Activated CD8-positive, alpha-beta memory T cell treated with anti-CD3 and anti-CD28 coated beads for 36 hours (primary cell): ENCODE measurements around the gene PTGER3. TPM values are rescaled to one million over a fixed set of nuclear protein-coding genes. Genes with fewer than 3 reads are reported as not detected.
"Not testable (repeated sequence)": the region's sequence is repeated elsewhere in the genome, so short reads cannot be mapped to it uniquely, and the experiment has no call there.

Source experiments
- CTCF ChIA-PET: fragments of 350-600 bp; sonication (Branson Sonifier 250); formaldehyde crosslinking; loops from one replicate; lab custom pipeline; 2021; ENCODE audit warnings: antibody characterized with exemption; lab: Charles Lee
- POLR2A ChIA-PET: fragments of 350-600 bp; sonication (Branson Sonifier 250); formaldehyde crosslinking; loops from one replicate; lab custom pipeline; 2021; ENCODE audit warnings: antibody characterized with exemption; lab: Charles Lee
- total RNA-seq, 2 experiments: library from RNA; stranded (reverse); gene quantifications; one replicate each; pipeline ENCODE4 v1.2.3, GENCODE V29; 2021

PTGER3 gene
- total RNA-seq, 2 experiments from 2014 or later: not detected

DNA sequence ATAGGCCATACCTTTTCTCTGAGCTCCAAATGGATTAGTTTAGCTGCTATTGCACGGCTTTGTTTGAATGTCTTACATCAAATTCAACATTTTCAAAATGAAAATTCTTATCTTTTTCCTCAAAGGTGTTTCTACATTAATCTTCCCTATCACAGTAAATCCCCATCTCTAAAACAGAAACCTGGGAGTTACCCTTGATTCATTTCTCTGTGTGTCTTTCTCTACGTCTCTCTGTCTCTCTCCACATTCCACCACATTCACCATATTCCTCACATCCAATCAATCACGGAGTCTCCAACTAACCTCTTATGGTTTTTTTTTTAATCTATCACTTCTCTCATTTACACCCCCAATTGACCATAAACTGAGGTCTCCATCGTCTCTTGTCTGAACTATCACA lies 24.1 kb downstream of the PTGER3 start:
- POLR2A ChIA-PET: no interaction called here
- CTCF ChIA-PET: no interaction called here

DNA sequence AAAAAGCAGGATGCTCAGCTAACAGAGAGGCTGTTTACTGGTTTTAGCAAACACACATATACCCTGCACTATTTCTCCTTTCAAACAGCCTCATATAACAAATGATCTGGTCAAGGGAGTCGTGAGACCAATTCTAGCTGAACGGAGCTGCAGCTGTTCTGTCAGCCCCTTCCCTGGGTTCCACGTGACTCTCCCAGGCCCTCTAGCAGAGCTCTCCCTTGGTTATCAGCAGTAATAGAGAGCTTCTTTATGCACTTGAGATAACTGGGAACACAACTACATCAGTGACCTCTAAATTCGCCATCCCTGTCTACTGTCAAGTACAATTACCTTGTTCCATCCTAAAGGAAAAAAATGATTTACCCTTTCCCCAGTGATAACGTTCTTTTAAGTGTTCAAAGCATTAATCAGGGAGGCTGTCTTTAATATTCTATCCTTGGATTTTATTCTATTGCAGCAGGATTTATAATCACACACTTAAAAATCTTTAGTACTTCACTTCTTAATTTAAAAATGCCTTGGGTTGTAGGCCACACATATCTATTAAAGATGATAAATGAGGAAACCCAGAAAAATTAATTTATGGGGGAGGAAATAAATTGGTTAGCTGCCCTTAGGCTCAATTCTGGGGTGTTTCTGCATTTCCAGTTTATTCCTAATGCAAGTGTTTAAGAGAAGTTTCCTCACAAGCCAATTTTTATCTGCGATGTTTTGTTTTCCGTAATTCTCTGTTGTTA lies 28.2 kb downstream of the PTGER3 start:
- ChIA-PET POLR2A (no interaction called here), CTCF (no interaction called here)

DNA sequence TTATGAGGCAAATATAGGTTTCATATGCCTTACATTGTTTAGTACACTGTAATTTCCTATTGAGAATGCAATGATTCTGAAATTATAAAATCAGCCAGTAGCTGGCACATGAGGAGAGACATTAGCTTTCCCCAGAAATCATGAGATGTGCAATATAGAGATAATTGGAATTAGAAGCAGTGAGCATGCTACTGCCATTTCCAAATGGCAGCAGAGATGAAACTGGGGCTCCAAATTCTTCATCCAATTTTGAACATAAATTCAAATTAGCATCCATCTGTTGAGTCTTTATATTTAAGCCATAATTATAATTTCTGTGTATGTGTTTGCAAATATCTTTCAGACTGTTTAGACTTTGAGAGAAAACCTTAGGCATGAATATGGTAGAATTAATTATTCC lies 28.8 kb downstream of the PTGER3 start:
- ChIA-PET CTCF (no interaction called here), POLR2A (no interaction called here)

DNA sequence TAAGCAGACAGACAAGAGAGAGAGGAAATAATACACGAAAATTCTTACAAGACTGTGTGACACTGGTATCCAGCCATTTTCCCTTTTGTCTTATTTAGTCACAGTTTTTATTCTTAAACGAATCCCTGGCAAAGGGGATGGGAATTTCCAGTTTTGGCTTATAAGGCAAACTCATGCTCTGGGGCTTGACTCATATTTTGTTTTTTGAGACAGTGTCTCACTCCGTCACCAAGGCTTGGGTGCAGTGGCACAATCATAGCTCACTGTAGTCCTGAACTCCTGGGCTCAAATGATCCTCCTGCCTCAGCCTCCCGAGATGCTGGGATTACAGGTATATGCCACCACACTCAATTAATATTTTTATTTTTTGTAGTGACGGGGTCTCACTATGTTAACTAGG lies 31.9 kb downstream of the PTGER3 start:
- POLR2A ChIA-PET: no interaction called here
- CTCF ChIA-PET: interaction anchor here (0.6 kb wide), 1 partner anchor 179 kb away, joined by 3 read pairs; no protein-coding TSS in a partner anchor

DNA sequence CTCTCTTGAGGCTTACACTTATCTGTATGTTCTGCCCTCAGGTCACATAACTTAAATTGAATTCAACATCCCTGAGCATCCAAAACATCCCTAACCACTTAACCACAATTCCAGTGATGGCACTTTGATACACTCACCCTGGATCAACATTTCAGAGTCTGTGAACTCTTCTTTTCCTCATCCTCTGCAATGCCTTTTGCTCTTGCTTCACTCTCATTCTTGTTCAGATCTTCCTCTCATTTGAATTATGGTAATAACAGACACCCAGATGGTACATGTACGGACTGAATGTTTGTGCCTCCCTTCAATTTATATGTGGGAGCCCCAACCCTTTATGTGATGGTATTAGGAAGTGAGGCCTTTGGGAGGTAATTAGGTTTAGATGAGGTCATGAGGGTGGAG lies 33.4 kb downstream of the PTGER3 start:
- ChIA-PET POLR2A (no interaction called here), CTCF (no interaction called here)

DNA sequence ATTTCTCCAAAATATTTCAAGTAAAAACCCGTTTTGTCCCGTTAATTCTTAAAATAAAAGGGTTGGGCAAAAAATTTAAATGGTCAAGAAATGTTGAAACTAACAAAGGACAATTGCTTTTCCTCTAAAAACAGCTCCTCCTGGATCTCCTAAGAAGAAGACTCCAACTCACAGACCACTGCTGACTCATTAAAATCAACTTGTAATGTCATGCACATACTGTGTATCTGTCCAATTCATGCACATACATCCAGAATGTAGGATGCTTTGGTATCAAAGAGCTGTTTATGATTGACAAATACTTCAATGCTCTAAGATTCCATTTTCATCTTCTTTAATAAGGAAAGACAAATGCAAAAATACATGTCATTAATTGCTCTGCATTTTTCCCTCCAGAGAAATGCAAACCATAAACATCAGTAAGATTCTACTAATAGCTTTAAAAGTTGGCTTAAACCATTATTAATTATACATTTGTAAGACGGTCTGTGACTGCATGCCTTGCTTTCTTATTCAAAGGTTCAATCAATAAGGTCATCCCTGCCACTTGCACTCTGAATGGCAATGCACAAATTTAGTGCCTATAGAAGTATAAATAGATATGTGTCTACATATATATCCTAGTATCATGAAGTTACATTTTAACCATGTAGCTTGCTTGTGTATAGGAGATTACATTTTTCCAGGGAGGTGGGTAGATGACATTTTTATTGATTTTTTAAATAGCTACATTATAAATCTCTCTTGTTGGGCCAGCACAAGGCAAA lies 44.7 kb downstream of the PTGER3 start:
- ChIA-PET CTCF (no interaction called here), POLR2A (no interaction called here)

DNA sequence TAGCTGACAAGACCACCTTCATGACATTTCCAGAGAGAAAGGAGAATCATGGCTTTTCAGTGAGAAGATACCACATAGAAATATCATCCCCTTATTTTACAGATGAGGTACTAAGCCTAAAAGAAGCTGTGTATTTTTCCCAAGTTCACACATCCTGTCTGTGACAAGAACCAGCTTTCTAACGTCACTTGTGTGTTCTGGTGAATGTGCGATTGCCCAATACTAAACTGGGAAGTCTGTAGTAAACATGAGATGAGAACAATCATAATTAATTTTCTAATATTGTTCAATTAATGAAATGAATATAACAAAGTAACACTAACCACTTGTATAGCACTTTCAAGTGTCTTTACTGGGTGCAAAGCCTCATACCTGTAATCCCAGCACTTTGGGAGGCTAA lies 46.0 kb downstream of the PTGER3 start:
- POLR2A ChIA-PET: no interaction called here
- CTCF ChIA-PET: no interaction called here

DNA sequence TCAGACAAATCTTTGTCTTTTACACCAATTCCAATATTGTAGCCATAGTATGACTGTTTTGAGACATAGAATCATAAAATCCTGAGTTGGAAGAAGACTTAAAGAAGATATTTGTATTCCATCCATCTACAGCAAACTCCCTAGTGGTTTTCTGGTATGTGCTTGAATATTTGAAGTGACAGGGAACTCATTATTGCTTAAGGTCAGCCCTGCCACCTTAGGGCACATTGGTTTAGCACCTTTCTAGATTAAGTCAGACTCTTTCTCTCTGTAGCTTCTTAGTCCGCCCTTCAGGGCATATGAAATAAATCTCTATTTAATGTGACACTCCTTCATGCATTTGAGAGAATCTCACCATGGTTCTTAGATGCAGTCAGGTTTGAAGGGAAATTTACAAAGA lies 49.8 kb downstream of the PTGER3 start:
- ChIA-PET CTCF (no interaction called here), POLR2A (no interaction called here)

DNA sequence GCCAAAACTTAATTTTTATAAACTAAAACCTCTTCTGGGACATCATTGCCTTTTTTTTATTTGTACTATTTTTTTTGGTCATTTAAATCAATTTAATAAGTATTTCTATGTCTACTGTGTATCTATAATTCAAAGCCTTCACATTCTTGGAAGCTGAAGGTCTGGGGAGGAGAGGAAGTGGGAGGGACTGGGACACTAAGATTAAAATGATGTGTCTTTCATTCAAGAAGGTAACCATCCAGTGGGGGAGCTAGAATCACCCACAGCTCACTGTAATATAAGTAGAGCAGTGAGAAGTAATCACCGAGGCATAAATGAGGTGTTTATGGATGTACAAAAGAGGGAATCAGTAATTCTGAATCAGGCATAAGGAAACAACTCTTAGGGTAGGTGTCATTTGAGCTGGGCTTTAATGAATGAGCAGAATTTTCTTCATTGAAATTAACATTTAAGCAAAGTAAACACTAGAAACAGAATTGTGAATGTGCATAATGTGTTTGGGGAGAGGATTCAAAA lies 52.8 kb downstream of the PTGER3 start:
- CTCF ChIA-PET: no interaction called here
- POLR2A ChIA-PET: no interaction called here

DNA sequence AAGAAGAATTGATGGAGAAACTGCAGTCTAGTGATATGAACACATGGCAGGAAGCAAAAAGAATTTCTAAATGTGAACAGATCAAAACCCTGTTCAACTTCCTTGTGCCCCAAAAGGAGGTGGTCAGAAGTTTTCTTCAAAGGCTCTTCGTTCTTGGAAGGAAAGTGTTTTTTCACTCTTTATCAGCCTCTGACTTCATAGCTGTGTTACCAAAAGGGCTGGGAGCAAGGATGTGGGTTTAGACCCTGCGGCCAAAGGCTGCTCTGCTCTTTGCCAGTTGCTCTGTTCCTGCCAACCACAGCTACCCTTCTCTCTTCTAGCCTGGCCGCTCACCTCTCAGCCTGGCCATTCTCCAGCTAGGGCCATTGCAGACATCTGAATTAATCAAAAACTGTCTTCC lies 53.8 kb downstream of the PTGER3 start:
- ChIA-PET POLR2A (no interaction called here), CTCF (no interaction called here)

DNA sequence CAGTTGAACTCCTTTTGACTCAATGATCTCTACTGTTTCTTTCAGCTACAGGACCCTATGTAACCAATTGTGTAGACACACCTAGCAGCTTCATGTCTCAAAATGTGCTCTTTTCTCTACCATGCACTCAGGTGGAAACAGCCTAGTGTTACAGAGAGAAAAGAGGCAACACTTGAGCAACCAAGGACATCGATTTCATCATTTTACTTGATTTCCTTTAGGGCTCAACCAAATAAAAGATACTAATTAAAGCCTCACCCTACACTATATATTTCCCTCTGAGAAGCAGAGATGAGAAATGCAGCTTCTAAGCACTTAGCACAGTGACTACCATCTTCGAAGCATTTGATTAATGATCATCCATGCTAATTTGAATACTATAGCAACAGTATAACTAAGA lies 55.1 kb downstream of the PTGER3 start:
- ChIA-PET CTCF (no interaction called here), POLR2A (no interaction called here)

DNA sequence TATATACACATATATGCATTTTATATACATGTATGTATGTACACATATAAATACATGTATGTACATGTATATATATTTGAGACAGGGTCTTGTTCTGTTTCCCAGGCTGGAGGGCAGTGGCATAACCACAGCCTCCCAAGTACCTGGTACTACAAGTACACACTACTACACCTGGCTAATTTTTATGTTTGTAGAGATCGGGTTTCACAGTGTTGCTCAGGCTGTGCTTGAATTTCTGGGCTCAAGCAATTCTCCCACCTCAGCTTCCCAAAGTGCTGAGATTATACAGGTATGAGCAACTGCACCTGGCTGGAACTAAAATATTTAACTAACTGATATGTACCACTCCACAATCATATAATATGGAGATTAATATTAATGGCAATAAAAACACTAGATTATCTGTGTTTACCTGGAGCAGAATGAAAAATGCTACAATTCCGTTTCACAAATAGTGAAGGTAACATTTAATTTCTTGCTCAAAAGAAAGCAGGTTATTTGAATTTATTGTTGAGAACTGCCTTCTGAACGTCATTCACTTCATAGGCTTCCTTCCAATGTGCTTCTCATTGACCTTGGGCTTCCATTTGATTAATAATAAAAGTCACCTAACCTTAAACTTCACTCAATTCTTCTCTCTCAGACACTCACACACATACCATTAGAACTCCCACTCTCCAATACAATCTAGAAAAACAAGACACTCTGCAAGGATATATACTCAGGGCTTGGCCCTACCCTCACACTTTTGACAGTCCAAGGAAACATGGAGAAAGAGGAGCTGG lies 57.0 kb downstream of the PTGER3 start:
- POLR2A ChIA-PET: no interaction called here
- CTCF ChIA-PET: no interaction called here

DNA sequence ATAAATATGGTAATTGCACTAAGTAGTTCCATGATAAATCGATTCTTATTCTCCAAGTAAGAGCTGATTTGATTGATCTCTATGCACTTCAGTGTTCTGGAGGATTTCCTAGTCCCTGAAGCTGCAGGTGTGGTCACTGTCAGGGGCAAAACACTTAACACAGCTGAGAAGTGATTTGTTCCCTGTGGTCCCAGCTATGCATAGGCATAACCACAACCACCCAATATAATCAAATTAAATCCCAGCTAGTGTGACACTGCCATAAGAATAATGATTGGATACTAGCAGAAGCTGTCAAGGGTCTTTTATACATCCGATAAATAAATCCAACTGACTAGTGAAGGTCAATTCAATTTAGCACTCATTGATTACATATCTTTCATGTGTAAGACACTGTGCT lies 60.1 kb downstream of the PTGER3 start:
- POLR2A ChIA-PET: no interaction called here
- CTCF ChIA-PET: no interaction called here

DNA sequence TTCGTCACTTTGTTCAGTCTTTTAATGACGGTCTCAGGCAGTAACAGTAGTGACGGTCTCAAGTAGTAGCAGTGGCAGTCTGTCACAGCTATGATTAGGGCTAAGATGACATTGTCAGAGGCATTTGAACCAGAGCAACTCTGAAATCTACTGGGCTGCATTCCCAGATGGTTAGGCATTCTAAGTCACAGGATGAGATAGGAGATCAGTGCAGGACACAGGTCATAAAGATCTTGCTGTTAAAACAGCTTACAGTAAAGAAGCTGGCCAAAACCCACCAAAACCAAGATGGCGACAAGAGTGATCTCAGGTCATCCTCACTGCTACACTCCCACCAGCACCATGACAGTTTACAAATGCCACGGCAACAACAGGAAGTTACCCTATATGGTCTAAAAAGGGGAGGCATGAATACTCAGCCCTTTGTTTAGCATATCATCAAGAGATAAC lies 61.8 kb downstream of the PTGER3 start:
- POLR2A ChIA-PET: not testable (repeated sequence)

DNA sequence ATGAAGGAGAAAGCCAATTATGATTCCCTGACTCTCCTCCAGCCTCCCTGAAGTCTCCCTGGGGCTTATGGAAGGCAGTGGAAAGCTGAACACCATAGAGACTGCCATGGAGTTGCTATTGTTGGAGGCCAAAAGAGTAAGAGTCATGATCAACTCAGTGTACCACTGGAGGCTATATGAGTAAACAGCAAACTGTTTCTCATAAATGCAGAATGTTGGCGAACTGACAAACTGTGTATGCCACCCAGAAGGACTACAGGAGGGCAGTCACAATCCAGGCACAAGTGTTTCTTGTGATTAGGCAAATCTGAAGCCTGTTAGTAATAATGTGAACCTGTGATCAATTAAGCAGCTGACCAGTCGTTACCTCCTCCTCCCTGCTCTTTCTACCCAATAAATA lies 62.3 kb downstream of the PTGER3 start:
- CTCF ChIA-PET, POLR2A ChIA-PET: not testable (repeated sequence)

More for the DNA sequence above, 61.8 kb downstream of the PTGER3 start:
- CTCF ChIA-PET: not testable (repeated sequence)

DNA sequence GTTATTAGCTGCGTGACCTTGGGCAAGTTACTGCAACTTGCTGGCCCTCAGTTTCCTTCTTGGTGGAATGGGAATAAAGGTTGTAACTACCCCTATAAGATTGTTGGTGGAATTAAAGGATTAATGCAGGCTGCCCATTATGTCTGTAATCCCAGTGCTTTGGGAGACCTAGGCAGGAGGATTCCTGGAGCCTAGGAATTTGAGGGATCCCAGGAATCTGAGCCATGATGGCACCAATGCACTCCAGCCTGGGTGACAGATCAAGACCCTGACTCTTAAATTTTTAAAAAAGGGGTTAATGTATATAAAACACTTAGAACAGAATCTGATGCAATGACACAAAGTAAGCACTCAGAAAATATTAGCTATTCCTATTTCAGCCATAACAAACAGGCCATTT lies 67.3 kb downstream of the PTGER3 start:
- CTCF ChIA-PET: no interaction called here
- POLR2A ChIA-PET: no interaction called here

DNA sequence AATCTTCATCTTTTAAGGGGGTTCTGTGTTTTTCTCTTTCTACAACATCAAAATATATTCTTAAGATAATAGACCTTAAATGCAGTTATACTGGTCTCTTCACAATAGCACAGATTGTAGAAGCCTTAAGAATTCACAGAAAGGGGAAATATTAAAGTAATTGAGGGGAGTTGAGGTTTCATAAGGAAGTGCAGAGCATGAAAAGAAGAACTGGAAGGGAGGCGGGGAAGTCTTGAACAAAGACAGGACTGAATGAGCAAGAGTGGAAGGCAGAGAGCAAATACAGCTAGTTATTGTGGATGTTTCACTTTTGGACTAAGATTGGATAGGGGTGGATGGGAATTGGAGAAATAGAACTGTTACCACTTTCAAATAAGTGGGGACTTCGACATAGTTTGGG lies 67.7 kb downstream of the PTGER3 start:
- CTCF ChIA-PET: no interaction called here
- POLR2A ChIA-PET: no interaction called here

DNA sequence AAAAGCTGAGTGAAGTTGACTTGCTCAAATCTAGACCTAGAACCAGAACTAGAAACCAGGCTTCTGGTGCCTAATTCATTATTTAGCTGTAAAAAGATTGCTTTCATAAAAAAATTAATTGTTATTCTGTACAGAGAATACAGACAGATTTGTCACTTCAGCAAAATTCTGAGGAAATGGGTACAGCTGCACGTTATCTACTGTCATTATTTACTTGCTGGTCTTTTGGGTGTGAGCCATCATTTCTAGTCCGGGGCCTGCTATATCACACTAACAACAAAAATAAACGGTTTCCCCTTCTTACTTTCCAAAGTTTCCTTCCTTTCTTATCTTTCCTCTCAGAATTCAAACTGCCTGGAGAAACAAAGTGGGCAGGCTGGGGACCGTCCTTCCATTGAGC lies 68.3 kb downstream of the PTGER3 start:
- ChIA-PET CTCF (no interaction called here), POLR2A (no interaction called here)

DNA sequence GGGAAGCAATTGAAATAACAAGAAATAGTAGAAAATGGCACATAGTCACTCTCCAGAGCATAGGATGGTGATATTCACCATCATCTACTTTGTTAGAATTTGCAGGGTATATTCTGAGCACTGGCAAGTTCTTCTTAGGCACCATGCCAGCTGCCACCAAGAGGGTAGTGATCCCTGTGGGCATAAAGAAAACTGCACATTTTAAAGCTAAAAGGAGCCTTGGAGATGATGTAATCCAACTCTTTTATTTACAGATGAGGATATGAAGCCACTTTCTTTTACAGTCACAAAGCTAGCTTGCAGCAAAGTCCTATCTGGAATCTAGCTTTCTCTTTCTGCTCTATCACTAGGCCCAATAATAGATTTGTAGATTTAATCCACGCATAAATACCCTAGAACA lies 69.0 kb downstream of the PTGER3 start:
- ChIA-PET CTCF (no interaction called here), POLR2A (no interaction called here)

DNA sequence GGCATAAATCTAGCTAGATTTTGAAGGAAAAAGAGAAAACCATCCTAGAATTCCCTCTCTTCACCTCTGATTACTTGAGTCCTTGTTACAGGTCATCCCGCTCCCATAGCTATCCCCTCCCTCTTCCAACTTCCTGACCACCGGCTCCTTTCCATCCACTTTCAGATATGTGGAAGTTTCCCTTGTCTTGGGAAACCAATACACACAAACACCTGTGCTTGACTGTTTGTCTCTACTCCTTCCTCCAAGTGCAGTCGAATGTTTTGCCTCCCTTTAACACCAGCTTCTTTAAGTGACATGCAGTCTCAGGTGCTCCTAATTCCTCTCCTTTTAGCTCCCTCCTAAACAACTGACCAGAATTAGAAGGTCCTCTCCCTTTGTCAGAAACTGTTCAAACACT lies 70.0 kb downstream of the PTGER3 start:
- ChIA-PET POLR2A (no interaction called here), CTCF (no interaction called here)
